IMR-90 (cell line): Measurements from ENCODE around the gene ELOVL2. TPM values are rescaled to one million over a fixed set of nuclear protein-coding genes. Genes with fewer than 3 reads are reported as not detected.

Experiments used
- ATAC-seq: fragments of 200-7000 bp; cut with Tn5 transposase; 2 replicates; pipeline ENCODE4 v1.9.1; 2020; ENCODE audit warnings: low read depth, mild to moderate bottlenecking, moderate library complexity
- BruUV-seq: library from RNA; stranded (reverse); fragments of 400-500 nt; replicated peaks from 2 replicates; lab custom pipeline; 2021; lab: Mats Ljungman, UMichigan
- CTCF ChIA-PET: fragments of 300-600 bp; formaldehyde crosslinking; extraction: SDS; loops from one replicate; lab custom pipeline; 2021; ENCODE audit warnings: antibody characterized with exemption; lab: Yijun Ruan, JAX
- POLR2A ChIA-PET: fragments of 300-600 bp; sonication (Branson Sonifier 250); formaldehyde crosslinking; loops from one replicate; lab custom pipeline; 2022; ENCODE audit warnings: antibody characterized with exemption; ENCODE audit not compliant: unreplicated experiment; lab: Charles Lee
- DNase-seq: peaks from one replicate; pipeline ENCODE4 v3.0.0; 2013
- H2AFZ ChIP-seq: replicated peaks from 2 replicates; pipeline ENCODE3; 2013; ENCODE audit warnings: low read length, mild to moderate bottlenecking; ENCODE audit not compliant: poor library complexity
- H2AK5ac ChIP-seq: 2 replicates; pipeline ENCODE4 v1.6.1; 2013; ENCODE audit warnings: low read depth, low read length, inconsistent platforms
- H2AK9ac ChIP-seq: replicated peaks from 2 replicates; pipeline ENCODE3; 2013; ENCODE audit warnings: mild to moderate bottlenecking, low read depth, low read length, moderate library complexity; ENCODE audit not compliant: poor library complexity
- H2BK120ac ChIP-seq: 2 replicates; pipeline ENCODE4 v1.6.1; 2013; ENCODE audit warnings: low read depth, low read length, inconsistent platforms
- H2BK15ac ChIP-seq: 3 replicates; pipeline ENCODE4 v1.6.1; 2013; ENCODE audit warnings: low read depth, low read length, inconsistent platforms
- H2BK20ac ChIP-seq: 2 replicates; pipeline ENCODE4 v1.6.1; 2013; ENCODE audit warnings: low read depth, mild to moderate bottlenecking, inconsistent platforms, low read length, moderate library complexity
- H2BK5ac ChIP-seq: 2 replicates; pipeline ENCODE4 v1.6.1; 2013; ENCODE audit warnings: mild to moderate bottlenecking, low read depth, low read length, inconsistent platforms; ENCODE audit not compliant: poor library complexity, severe bottlenecking
- H3K14ac ChIP-seq: replicated peaks from 2 replicates; pipeline ENCODE4 v1.6.1; 2013; ENCODE audit warnings: low read depth, low read length, inconsistent platforms
- H3K18ac ChIP-seq: 2 replicates; pipeline ENCODE4 v1.6.1; 2013; ENCODE audit warnings: low read depth, low read length, control low read depth
- H3K23ac ChIP-seq: 2 replicates; pipeline ENCODE4 v1.6.1; 2013; ENCODE audit warnings: low read depth, low read length, inconsistent platforms
- H3K27ac ChIP-seq: 2 replicates; pipeline ENCODE4 v1.5.1; 2013; ENCODE audit warnings: mild to moderate bottlenecking, control low read depth, low read length; ENCODE audit not compliant: insufficient read depth
- H3K27me3 ChIP-seq: 2 replicates; pipeline ENCODE4 v1.6.1; 2013; ENCODE audit warnings: low read length; ENCODE audit not compliant: control insufficient read depth, insufficient read depth
- H3K36me3 ChIP-seq: 2 replicates; pipeline ENCODE4 v1.6.1; 2013; ENCODE audit warnings: low read length, mixed read lengths; ENCODE audit not compliant: control insufficient read depth, insufficient read depth
- H3K4ac ChIP-seq: 2 replicates; pipeline ENCODE4 v1.6.1; 2013; ENCODE audit warnings: low read depth, low read length, inconsistent platforms
- H3K4me1 ChIP-seq: 2 replicates; pipeline ENCODE4 v1.6.1; 2013; ENCODE audit warnings: low read length, mixed read lengths; ENCODE audit not compliant: control insufficient read depth, insufficient read depth
- H3K4me2 ChIP-seq: 2 replicates; pipeline ENCODE4 v1.6.1; 2013; ENCODE audit warnings: low read depth, mild to moderate bottlenecking, control low read depth, low read length, moderate library complexity
- H3K4me3 ChIP-seq: 2 replicates; pipeline ENCODE4 v1.5.1; 2013; ENCODE audit warnings: low read depth, mild to moderate bottlenecking, control low read depth, low read length, moderate library complexity; ENCODE audit not compliant: insufficient read depth
- H3K56ac ChIP-seq: 2 replicates; pipeline ENCODE4 v1.6.1; 2013; ENCODE audit warnings: low read length, inconsistent platforms; ENCODE audit not compliant: insufficient read depth; ENCODE audit errors: extremely low read depth
- H3K79me1 ChIP-seq, 2 experiments: 2 replicates each; pipeline ENCODE4 v1.6.1; 2013; ENCODE audit warnings: low read length in 2 of 2, inconsistent platforms in 1 of 2, low read depth in 1 of 2
- H3K9ac ChIP-seq: 2 replicates; pipeline ENCODE4 v1.6.1; 2013; ENCODE audit warnings: low read depth, low read length, control low read depth
- H3K9me1 ChIP-seq: 2 replicates; pipeline ENCODE4 v1.6.1; 2013; ENCODE audit warnings: low read length, inconsistent platforms; ENCODE audit not compliant: insufficient read depth
- H3K9me3 ChIP-seq: 2 replicates; pipeline ENCODE4 v1.6.1; 2013; ENCODE audit warnings: low read length; ENCODE audit not compliant: control insufficient read depth, insufficient read depth
- H4K20me1 ChIP-seq: 2 replicates; pipeline ENCODE4 v1.6.1; 2013; ENCODE audit warnings: low read length, inconsistent platforms; ENCODE audit not compliant: insufficient read depth
- H4K5ac ChIP-seq: 2 replicates; pipeline ENCODE4 v1.6.1; 2013; ENCODE audit warnings: mild to moderate bottlenecking, low read depth, low read length, control low read depth
- H4K8ac ChIP-seq, 2 experiments: 2 replicates each; pipeline ENCODE4 v1.6.1; 2013; ENCODE audit warnings: low read depth in 2 of 2, low read length in 2 of 2, control low read depth in 1 of 2, inconsistent platforms in 1 of 2
- H4K91ac ChIP-seq: 2 replicates; pipeline ENCODE4 v1.6.1; 2013; ENCODE audit warnings: low read depth, low read length, inconsistent platforms; ENCODE audit not compliant: insufficient read depth
- BHLHE40 ChIP-seq: fragments of 150-350 bp; IDR thresholded peaks from 2 replicates; pipeline ENCODE4 v1.6.1; 2016; ENCODE audit warnings: mild to moderate bottlenecking, low read depth, low read length
- CEBPB ChIP-seq: IDR thresholded peaks from 2 replicates; pipeline ENCODE4 v1.6.1; 2012; ENCODE audit warnings: low read depth, low read length, improper control_type of control experiment
- ELK1 ChIP-seq: fragments of 150-350 bp; IDR thresholded peaks from 2 replicates; pipeline ENCODE4 v1.6.1; 2016; ENCODE audit warnings: low read depth, mild to moderate bottlenecking, low read length, moderate library complexity, borderline replicate concordance
- FOS ChIP-seq: fragments of 150-350 bp; IDR thresholded peaks from 2 replicates; pipeline ENCODE4 v1.6.1; 2016; ENCODE audit warnings: low read depth, low read length
- MAFK ChIP-seq: IDR thresholded peaks from 2 replicates; pipeline ENCODE4 v1.6.1; 2012; ENCODE audit warnings: low read depth, low read length, improper control_type of control experiment
- MAZ ChIP-seq: IDR thresholded peaks from 2 replicates; pipeline ENCODE4 v1.6.1; 2012; ENCODE audit warnings: low read depth, mild to moderate bottlenecking, low read length, improper control_type of control experiment, moderate library complexity, borderline replicate concordance
- MXI1 ChIP-seq: IDR thresholded peaks from 2 replicates; pipeline ENCODE4 v1.6.1; 2012; ENCODE audit warnings: low read depth, mild to moderate bottlenecking, low read length, moderate library complexity, borderline replicate concordance
- RCOR1 ChIP-seq: IDR thresholded peaks from 2 replicates; pipeline ENCODE4 v1.6.1; 2012; ENCODE audit warnings: mild to moderate bottlenecking, low read length, improper control_type of control experiment; ENCODE audit not compliant: insufficient replicate concordance
- RFX5 ChIP-seq: IDR thresholded peaks from 2 replicates; pipeline ENCODE4 v1.8.0; 2012; ENCODE audit warnings: low read depth, mild to moderate bottlenecking, low read length, moderate library complexity
- WGBS, 2 experiments: methylation state at CpG; one replicate each; pipeline versions ENCODE4 v1.1.5 to v1.1.7; 2013; ENCODE audit warnings: missing lambda C conversion rate in 2 of 2; ENCODE audit not compliant: insufficient read length in 1 of 2; ENCODE audit errors: extremely low coverage in 2 of 2; 5-methylcytosine and 5-hydroxymethylcytosine counted together
- dilution Hi-C: fragments of 300-500 bp; cut with HindIII; formaldehyde crosslinking; loops from one replicate; pipeline ENCODE4 v1.14.3; 2018; ENCODE audit warnings: low sequenced_read_pairs; ENCODE audit not compliant: unreplicated experiment
- in situ Hi-C: fragments of 300-500 bp; cut with MboI; formaldehyde crosslinking; loops from 3 replicates; pipeline ENCODE4 v1.14.3; 2019; ENCODE audit warnings: low sequenced_read_pairs, inconsistent platforms, mixed read lengths
- intact Hi-C: fragments of 100-400 bp; cut with micrococcal nuclease; formaldehyde crosslinking; loops from 2 replicates; pipeline ENCODE4 v1.10.0; 2022
- polyA plus RNA-seq, 3 experiments: library from polyadenylated mRNA; depleted of rRNA; stranded (reverse); fragments of >200 nt; gene quantifications; 2 replicates each; pipeline ENCODE4 v1.2.3, GENCODE V29; 2012; ENCODE audit warnings: low replicate concordance in 1 of 3
- total RNA-seq: library from RNA; depleted of rRNA; stranded (reverse); fragments of >200 nt; gene quantifications from 2 replicates; pipeline ENCODE4 v1.2.3, GENCODE V29; 2012
- TF ChIP-seq, protein P1 (sequence below): fragments of 150-350 bp; IDR thresholded peaks from 2 replicates; pipeline ENCODE4 v1.6.1; 2017; ENCODE audit warnings: mild to moderate bottlenecking, antibody characterized with exemption, low read length, low read depth

ELOVL2 gene
- total and polyA plus RNA-seq, 2 of the 4 experiments (the other 2 are of a cell fraction), result 6.3 to 7.9 TPM

- H3K4me1 ChIP-seq, result no peaks in the 10 kb centered on the region
- no peak overlapping the region for H2BK5ac ChIP-seq
- H2AFZ ChIP-seq, result no peak overlapping the region
- H3K27ac ChIP-seq, result no peak overlapping the region
- no peaks in the 10 kb centered on the region for H3K79me1 ChIP-seq
- no peak overlapping the region for H4K91ac ChIP-seq
- H3K9me1 ChIP-seq, result no peaks in the 10 kb centered on the region
- no peak overlapping the region for H3K14ac ChIP-seq
- H2BK15ac ChIP-seq, result no peak overlapping the region
- H2AK9ac ChIP-seq, result peak overlapping the region; percentile 60
- no peak overlapping the region for H4K5ac ChIP-seq
- intact Hi-C loops, result no loop called here
- no peak overlapping the region for H4K8ac ChIP-seq
- no peak overlapping the region for H3K23ac ChIP-seq
- in situ Hi-C loops, result no loop called here
- DNase-seq, result no peak
- no peaks in the 10 kb centered on the region for H3K36me3 ChIP-seq
- no peak overlapping the region for H2AK5ac ChIP-seq
- no peaks in the 10 kb centered on the region for H4K20me1 ChIP-seq
- TF ChIP-seq FOS, result no peak
- no peak for TF ChIP-seq BHLHE40
- no peak for TF ChIP-seq MAFK
- no peak for TF ChIP-seq MXI1
- no peak for TF ChIP-seq RCOR1
- no peak for TF ChIP-seq ELK1
- no peak for TF ChIP-seq RFX5
- TF ChIP-seq MAZ, result no peak
- TF ChIP-seq, protein P1, sequence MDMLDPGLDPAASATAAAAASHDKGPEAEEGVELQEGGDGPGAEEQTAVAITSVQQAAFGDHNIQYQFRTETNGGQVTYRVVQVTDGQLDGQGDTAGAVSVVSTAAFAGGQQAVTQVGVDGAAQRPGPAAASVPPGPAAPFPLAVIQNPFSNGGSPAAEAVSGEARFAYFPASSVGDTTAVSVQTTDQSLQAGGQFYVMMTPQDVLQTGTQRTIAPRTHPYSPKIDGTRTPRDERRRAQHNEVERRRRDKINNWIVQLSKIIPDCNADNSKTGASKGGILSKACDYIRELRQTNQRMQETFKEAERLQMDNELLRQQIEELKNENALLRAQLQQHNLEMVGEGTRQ, result no peak
- TF ChIP-seq CEBPB, result no peak
- no peak overlapping the region for H2BK120ac ChIP-seq
- H3K9me3 ChIP-seq, result no peaks in the 10 kb centered on the region
- H3K56ac ChIP-seq, result no peak overlapping the region
- WGBS, 2 experiments, result 70% methylated on average over 3 of the region's 6 CpGs; no CpG with 5 or more reads in 1 of the 2 experiments
- no peak overlapping the region for H3K4ac ChIP-seq
- no peak overlapping the region for H2BK20ac ChIP-seq
- no peak overlapping the region for H3K4me3 ChIP-seq
- H3K9ac ChIP-seq, result no peak overlapping the region
- POLR2A ChIA-PET, result no interaction called here
- no peak overlapping the region for H3K18ac ChIP-seq
- no TSS peak for BruUV-seq
- dilution Hi-C loops, result no loop called here
- ATAC-seq, result no peak
- CTCF ChIA-PET, result no interaction called here
- H3K4me2 ChIP-seq, result no peak overlapping the region
- H3K27me3 ChIP-seq, result no peaks in the 10 kb centered on the region; the same call in 1 of the 2 replicates
These were observed 67.5 kb downstream of the ELOVL2 start for GRCh38 chr6:10976571-10976970.
